Measurements from ENCODE around the gene SEMA4C.

SEMA4C gene

GRCh38 chr2:96861074-96861473 is 8.8 kb downstream of the SEMA4C start:
- H3K27ac ChIP-seq: no peak overlapping the region
- TF ChIP-seq, protein P1, sequence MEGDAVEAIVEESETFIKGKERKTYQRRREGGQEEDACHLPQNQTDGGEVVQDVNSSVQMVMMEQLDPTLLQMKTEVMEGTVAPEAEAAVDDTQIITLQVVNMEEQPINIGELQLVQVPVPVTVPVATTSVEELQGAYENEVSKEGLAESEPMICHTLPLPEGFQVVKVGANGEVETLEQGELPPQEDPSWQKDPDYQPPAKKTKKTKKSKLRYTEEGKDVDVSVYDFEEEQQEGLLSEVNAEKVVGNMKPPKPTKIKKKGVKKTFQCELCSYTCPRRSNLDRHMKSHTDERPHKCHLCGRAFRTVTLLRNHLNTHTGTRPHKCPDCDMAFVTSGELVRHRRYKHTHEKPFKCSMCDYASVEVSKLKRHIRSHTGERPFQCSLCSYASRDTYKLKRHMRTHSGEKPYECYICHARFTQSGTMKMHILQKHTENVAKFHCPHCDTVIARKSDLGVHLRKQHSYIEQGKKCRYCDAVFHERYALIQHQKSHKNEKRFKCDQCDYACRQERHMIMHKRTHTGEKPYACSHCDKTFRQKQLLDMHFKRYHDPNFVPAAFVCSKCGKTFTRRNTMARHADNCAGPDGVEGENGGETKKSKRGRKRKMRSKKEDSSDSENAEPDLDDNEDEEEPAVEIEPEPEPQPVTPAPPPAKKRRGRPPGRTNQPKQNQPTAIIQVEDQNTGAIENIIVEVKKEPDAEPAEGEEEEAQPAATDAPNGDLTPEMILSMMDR (conservative IDR thresholded peaks at IDR 0.05): no peak
- no peak for TF ChIP-seq ZFX (IDR thresholded peaks at IDR 0.05)

- no peak overlapping the region for H3K27ac ChIP-seq
- TF ChIP-seq, protein P1 (conservative IDR thresholded peaks at IDR 0.05): no peak
- TF ChIP-seq ZFX (IDR thresholded peaks at IDR 0.05): no peak
Observed at GRCh38 chr2:96860065-96861029, 9.5 kb downstream of the SEMA4C start.

- no peak for TF ChIP-seq ZFX (IDR thresholded peaks at IDR 0.05)
- TF ChIP-seq, protein P1 (conservative IDR thresholded peaks at IDR 0.05): no peak
- H3K27ac ChIP-seq: no peak overlapping the region
Observed at GRCh38 chr2:96859681-96860064, 10.2 kb downstream of the SEMA4C start.

- H3K27ac ChIP-seq: no peak overlapping the region
Observed at GRCh38 chr2:96859099-96859649, 10.7 kb downstream of the SEMA4C start.

DNA sequence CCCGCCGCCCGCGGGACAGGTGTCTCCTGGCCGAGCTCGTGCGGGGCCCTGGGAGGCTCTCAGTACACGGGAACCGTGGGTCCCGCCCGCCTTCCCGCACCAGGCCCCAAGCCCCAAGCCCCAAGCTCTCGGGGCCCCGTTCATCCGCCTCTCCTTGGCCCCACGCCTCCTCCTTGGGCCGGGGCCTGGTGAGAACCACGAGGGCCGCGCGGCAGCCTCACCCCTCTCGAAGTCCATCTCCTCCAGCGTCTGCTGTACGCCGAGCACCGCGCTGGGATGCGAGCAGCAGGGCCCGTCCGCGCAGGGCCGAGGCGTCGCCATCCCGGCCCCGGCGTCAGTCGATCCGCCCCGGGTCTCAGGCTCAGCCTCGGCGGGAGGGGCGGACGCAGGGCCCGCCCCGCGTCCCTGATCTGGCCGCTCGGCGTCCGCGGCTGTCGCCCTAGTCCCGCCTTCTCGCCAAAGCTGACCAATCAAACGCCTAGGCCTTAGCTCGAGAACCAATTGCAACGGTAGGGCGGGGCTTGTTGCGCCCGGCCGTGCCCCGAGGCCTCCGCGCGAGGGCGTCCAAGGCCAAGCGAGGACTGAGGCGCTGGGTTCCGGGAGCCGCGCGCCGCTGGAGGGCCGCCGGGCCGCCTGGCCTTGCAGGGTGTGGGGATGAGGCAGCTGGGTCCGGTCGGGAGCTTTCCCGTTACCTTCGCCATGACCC is 12.1 kb downstream of the SEMA4C start, which contains the start of gene ANKRD39:
Gene ANKRD39, minus strand, starts transcription at position 350 of the 706 bp plus-strand sequence. Its CDS starts 29 bp downstream, at position 321.
- H3K27ac ChIP-seq: peak within 1 kb of the TSS; percentile 85
- TF ChIP-seq, protein P1 (conservative IDR thresholded peaks at IDR 0.05): peak; percentile 92
- peak; percentile 95 for TF ChIP-seq ZFX (IDR thresholded peaks at IDR 0.05)

More at GRCh38 chr2:96859099-96859649, 10.7 kb downstream of the SEMA4C start:
- TF ChIP-seq, protein P1 (conservative IDR thresholded peaks at IDR 0.05): no peak
- no peak for TF ChIP-seq ZFX (IDR thresholded peaks at IDR 0.05)

- H3K27ac ChIP-seq: peak overlapping the region; percentile 85
- TF ChIP-seq ZFX (IDR thresholded peaks at IDR 0.05): no peak
- TF ChIP-seq, protein P1 (conservative IDR thresholded peaks at IDR 0.05): no peak
Observed at GRCh38 chr2:96856776-96857666, 12.9 kb downstream of the SEMA4C start.

Data from C4-2B (cell line).